ENCODE data around the gene FAM219B. TPM values are rescaled to one million over a fixed set of nuclear protein-coding genes. Genes with fewer than 3 reads are reported as not detected.
"Not testable (repeated sequence)": the region's sequence is repeated elsewhere in the genome, so short reads cannot be mapped to it uniquely, and the experiment has no call there.

Gene FAM219B
- total RNA-seq, 1 donor from 2014 or later: 75.4 TPM

DNA sequence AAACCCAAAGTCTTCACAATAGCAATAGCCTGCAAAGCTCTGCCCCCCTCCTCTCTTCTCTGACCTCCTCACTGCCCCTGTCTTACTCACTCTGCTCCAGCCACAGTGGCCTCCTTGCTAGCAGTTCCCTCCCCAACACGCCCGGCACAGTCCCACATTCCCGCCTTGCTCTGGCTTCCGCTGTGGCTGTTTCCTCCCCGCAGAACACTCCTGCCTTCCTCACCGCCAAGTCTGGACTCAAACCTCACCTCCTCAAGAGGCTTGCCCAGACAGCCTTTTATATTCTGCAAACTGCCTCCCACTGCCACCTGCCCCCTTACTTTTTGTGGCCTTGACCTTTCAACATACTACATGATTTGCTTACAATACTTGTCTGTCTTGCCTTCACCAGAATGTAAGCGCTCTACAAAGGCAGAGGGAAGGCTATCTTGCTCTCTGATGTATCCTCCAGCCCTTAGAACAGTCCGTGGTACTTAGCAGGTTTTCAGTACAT, 17.2 kb downstream of the FAM219B start:
- Histone ChIP-seq H3K9me3 (no peaks in the 10 kb centered on the region), H3K4me3 (peak overlapping the region; percentile 92), H3K27ac (peak overlapping the region; percentile 73), H3K36me3 (no peaks in the 10 kb centered on the region), H3K4me1 (peaks cover 15% of the 10 kb centered on the region), H3K27me3 (no peaks in the 10 kb centered on the region)
- intact Hi-C loops (cut with DNase I): no loop called here
- no peak for TF ChIP-seq CTCF (IDR thresholded peaks at IDR 0.05)
- peak; percentile 73 for DNase-seq
- ATAC-seq: peak; percentile 60

GRCh38 chr15:74888716-74889115, 17.9 kb downstream of the FAM219B start:
- no peaks in the 10 kb centered on the region for H3K9me3 ChIP-seq
- intact Hi-C loops (cut with DNase I): no loop called here
- H3K27me3 ChIP-seq: no peaks in the 10 kb centered on the region
- H3K27ac ChIP-seq: no peak overlapping the region
- no peak for DNase-seq
- no peak overlapping the region for H3K4me3 ChIP-seq
- TF ChIP-seq CTCF (IDR thresholded peaks at IDR 0.05): no peak
- no peak for ATAC-seq
- no peaks in the 10 kb centered on the region for H3K36me3 ChIP-seq
- peaks cover 15% of the 10 kb centered on the region for H3K4me1 ChIP-seq

DNA sequence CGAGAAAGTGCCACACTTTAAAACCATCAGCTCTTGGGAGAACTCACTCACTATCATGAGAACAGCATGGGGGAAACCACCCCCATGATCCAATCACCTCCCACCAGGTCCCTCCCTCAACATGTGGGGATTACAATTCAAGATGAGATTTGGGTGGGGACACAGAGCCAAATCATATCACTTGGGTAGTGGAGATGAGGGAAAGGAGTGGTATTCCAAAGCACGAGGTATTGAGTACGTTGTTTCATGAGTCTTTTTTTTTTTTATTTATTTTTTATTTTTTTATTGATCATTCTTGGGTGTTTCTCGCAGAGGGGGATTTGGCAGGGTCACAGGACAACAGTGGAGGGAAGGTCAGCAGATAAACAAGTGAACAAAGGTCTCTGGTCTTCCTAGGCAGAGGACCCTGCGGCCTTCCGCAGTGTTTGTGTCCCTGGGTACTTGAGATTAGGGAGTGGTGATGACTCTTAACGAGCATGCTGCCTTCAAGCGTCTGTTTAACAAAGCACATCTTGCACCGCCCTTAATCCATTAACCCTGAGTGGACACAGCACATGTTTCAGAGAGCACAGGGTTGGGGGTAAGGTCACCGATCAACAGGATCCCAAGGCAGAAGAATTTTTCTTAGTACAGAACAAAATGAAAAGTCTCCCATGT, 19.0 kb downstream of the FAM219B start:
- ATAC-seq: not testable (repeated sequence)

DNA sequence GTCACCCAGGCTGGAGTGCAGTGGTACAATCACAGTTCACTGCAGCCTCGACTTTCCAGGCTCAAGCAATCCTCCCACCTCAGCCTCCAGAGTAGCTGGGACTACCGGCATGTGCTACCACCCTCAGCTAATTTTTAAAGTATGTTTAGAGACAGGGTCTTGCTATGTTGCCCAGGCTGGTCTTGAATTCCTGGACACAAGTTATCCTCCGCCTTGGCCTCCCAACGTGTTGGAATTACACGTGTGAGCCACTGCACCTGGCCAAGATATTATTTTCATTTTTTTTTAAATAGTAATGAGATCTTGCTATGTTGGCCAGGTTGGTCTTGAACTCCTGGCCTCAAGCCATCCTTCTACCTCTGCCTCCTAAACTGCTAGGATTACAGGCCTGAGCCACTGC, 21.2 kb downstream of the FAM219B start:
- Histone ChIP-seq H3K9me3 (no peaks in the 10 kb centered on the region), H3K4me1 (peaks cover 13% of the 10 kb centered on the region), H3K27ac (no peak overlapping the region), H3K4me3 (no peak overlapping the region), H3K27me3 (no peaks in the 10 kb centered on the region), H3K36me3 (no peaks in the 10 kb centered on the region)
- no peak for TF ChIP-seq CTCF (IDR thresholded peaks at IDR 0.05)
- ATAC-seq (no peak), DNase-seq (no peak)
- intact Hi-C loops (cut with DNase I): no loop called here

More for the DNA sequence above, 19.0 kb downstream of the FAM219B start:
- H3K27me3 ChIP-seq; intact Hi-C loops (cut with DNase I); H3K27ac ChIP-seq; H3K4me3 ChIP-seq; H3K36me3 ChIP-seq; H3K9me3 ChIP-seq; DNase-seq: not testable (repeated sequence)
- peaks cover 15% of the 10 kb centered on the region for H3K4me1 ChIP-seq

DNA sequence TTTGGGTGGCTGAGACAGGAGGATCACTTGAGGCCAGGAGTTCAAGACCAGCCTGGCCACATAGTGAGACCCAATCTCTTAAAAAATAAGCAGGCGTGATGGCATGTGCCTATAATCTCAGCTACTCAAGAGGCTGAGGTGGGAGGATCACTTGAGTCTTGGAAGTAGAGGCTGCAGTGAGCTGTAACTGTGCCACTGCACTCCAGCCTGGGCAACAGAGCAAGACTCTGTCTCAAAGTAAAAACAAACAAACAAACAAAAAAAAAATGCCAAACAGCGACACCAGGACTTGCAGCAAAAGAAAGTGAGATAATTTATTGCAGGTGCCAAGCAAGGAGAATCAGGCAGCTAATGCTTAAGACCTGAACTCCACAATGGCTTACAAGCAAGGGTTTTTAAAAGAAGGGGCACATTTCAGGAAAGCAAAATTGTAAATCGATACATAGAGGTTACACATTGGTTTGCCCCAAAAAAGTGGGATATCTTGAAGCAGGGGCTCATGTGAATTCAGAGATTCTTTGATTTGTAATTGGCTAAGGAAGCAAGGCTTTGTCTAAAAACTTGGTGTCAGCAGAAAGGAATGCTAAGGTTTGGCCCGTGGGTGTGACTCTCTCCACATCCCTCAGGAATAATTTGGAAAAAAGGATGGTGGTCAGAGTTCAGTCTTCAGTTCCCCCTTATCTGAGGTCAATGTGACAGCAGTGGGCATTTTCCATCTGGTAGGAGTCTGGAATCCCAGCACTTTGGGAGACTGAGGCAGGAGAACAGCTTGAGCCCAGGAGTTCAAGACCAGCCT, 22.0 kb downstream of the FAM219B start:
- Histone ChIP-seq H3K4me1 (peaks cover 10% of the 10 kb centered on the region), H3K36me3 (no peaks in the 10 kb centered on the region), H3K27me3 (no peaks in the 10 kb centered on the region), H3K27ac (no peak overlapping the region), H3K4me3 (no peak overlapping the region), H3K9me3 (no peaks in the 10 kb centered on the region)
- TF ChIP-seq CTCF (IDR thresholded peaks at IDR 0.05): no peak
- DNase-seq: no peak
- intact Hi-C loops (cut with DNase I): no loop called here
- ATAC-seq: no peak

- ATAC-seq (no peak), DNase-seq (no peak)
- TF ChIP-seq CTCF (IDR thresholded peaks at IDR 0.05): no peak
- intact Hi-C loops (cut with DNase I): no loop called here
- Histone ChIP-seq H3K9me3 (no peaks in the 10 kb centered on the region), H3K36me3 (no peaks in the 10 kb centered on the region), H3K27me3 (no peaks in the 10 kb centered on the region), H3K4me1 (no peaks in the 10 kb centered on the region), H3K4me3 (no peak overlapping the region), H3K27ac (no peak overlapping the region)
Observed at GRCh38 chr15:74882528-74882927, 24.1 kb downstream of the FAM219B start.

All from upper lobe of right lung (tissue), 1 donor.